Measurements from ENCODE around the gene SPATA17. TPM values are rescaled to one million over a fixed set of nuclear protein-coding genes. Genes with fewer than 3 reads are reported as not detected.

The SPATA17 gene
- total and polyA plus RNA-seq, 2 donors (not counting 3 experiments of a cell fraction or from before 2014, with no cell fraction given) = not detected

GRCh38 chr1:217734973-217735372 is 103.8 kb downstream of the SPATA17 start:
- Histone ChIP-seq H3K4me1 (ENCODE audit: control insufficient read depth, extremely low read depth, insufficient read depth, low read length) (no peaks in the 10 kb centered on the region), H3K27ac (ENCODE audit: insufficient read depth, low read depth, low read length) (no peak overlapping the region), H3K79me2 (ENCODE audit: control insufficient read depth, insufficient read depth, low read length) (no peaks in the 10 kb centered on the region), H3K27me3 (ENCODE audit: control insufficient read depth in 2 of 2, insufficient read depth in 2 of 2, low read length in 2 of 2) (no peaks in the 10 kb centered on the region), H3K9me3 (replicated peaks; ENCODE audit: control insufficient read depth, insufficient read depth, low read length) (no peaks in the 10 kb centered on the region), H3K36me3 (ENCODE audit: control insufficient read depth in 2 of 2, extremely low read depth in 1 of 2, insufficient read depth in 2 of 2, low read length in 2 of 2) (no peaks in the 10 kb centered on the region), H3K9me1 (replicated peaks; ENCODE audit: control insufficient read depth, extremely low read depth, insufficient read depth, low read length) (no peaks in the 10 kb centered on the region), H3K4me2 (ENCODE audit: insufficient read depth, low read length) (no peak overlapping the region), H3K9ac (replicated peaks; ENCODE audit: extremely low read depth, insufficient read depth, low read length) (no peak overlapping the region), H2AFZ (ENCODE audit: low read depth, low read length) (no peak overlapping the region), H3K4me3 (replicated peaks in 1 of 3; ENCODE audit: insufficient read depth in 1 of 3, low read depth in 1 of 3, low read length in 3 of 3) (no peak overlapping the region), H4K20me1 (replicated peaks; ENCODE audit: control insufficient read depth, extremely low read depth, insufficient read depth, low read length) (no peaks in the 10 kb centered on the region)
- dilution Hi-C loops (cut with MboI; ENCODE audit: extremely low pct_ligation_motif_present, low sequenced_read_pairs) (no loop called here), intact Hi-C loops (cut with micrococcal nuclease) (loop anchor here (5.0 kb wide), 1 partner anchor 758 kb away; no protein-coding TSS in a partner anchor)
- ChIA-PET CTCF (no interaction called here), POLR2A (no interaction called here)
- no peak for FAIRE-seq
- no peak for DNase-seq (ENCODE audit: low read depth, low spot score)
- no TSS peak for BruUV-seq (replicated peaks)
- TF ChIP-seq JUN (IDR thresholded peaks at IDR 0.05; ENCODE audit: borderline replicate concordance, insufficient read depth, insufficient read length, low read depth) = no peak
- TF ChIP-seq GATA2 (IDR thresholded peaks at IDR 0.05; ENCODE audit: insufficient read depth, insufficient read length, low read depth, low read length) = no peak
- no peak for TF ChIP-seq POLR2AphosphoS5 (IDR thresholded peaks at IDR 0.05; ENCODE audit: insufficient read depth, low read depth, low read length)
- TF ChIP-seq CTCF (IDR thresholded peaks at IDR 0.05; ENCODE audit: extremely low read depth in 1 of 2, insufficient read depth in 1 of 2, low read depth in 1 of 2, low read length in 2 of 2) = no peak
- TF ChIP-seq FOS (IDR thresholded peaks at IDR 0.05; ENCODE audit: borderline replicate concordance, insufficient read depth, low read length) = no peak
- TF ChIP-seq POLR2A (IDR thresholded peaks at IDR 0.05; ENCODE audit: low read depth, low read length) = no peak
- TF ChIP-seq MYC (IDR thresholded peaks at IDR 0.05; ENCODE audit: low read depth, low read length) = no peak
- TF ChIP-seq MAX (IDR thresholded peaks at IDR 0.05; ENCODE audit: insufficient read depth, insufficient read length) = no peak
- TF ChIP-seq EZH2 (IDR thresholded peaks at IDR 0.05; ENCODE audit: borderline replicate concordance, low read depth, low read length, severe bottlenecking) = no peak
